Uterus (tissue), 4 donors: ENCODE measurements around the gene UBE2M. TPM values are rescaled to one million over a fixed set of nuclear protein-coding genes. Genes with fewer than 3 reads are reported as not detected.
"Not testable (repeated sequence)": the region's sequence is repeated elsewhere in the genome, so short reads cannot be mapped to it uniquely, and the experiment has no call there.

ENCODE experiments used
- DNase-seq, 2 donors: peaks; one replicate each; pipeline ENCODE4 v3.0.0-alpha.2; 2019 to 2020
- H3K27ac ChIP-seq, 2 donors: fragments of 200-600 bp; sonication (generic); 1 replicate in 1 of 2; 2 replicates in 1 of 2; pipeline ENCODE4 v1.5.1; 2016 to 2018
- H3K27me3 ChIP-seq, 2 donors: fragments of 200-600 bp; sonication (generic); one replicate each; pipeline ENCODE4 v1.5.1; 2018 to 2019; ENCODE audit warnings: control low read depth in 1 of 2
- H3K36me3 ChIP-seq, 2 donors: fragments of 200-600 bp; sonication (generic); one replicate each; pipeline ENCODE4 v1.5.1; 2019; ENCODE audit warnings: control low read depth in 1 of 2
- H3K4me1 ChIP-seq, 2 donors: fragments of 200-600 bp; sonication (generic); one replicate each; pipeline ENCODE4 v1.5.1; 2018 to 2019; ENCODE audit warnings: control low read depth in 1 of 2
- H3K4me3 ChIP-seq, 2 donors: fragments of 200-600 bp; sonication (generic); 1 replicate in 1 of 2; 2 replicates in 1 of 2; pipeline ENCODE4 v1.5.1; 2018 to 2019; ENCODE audit warnings: mild to moderate bottlenecking in 1 of 2
- H3K9me3 ChIP-seq, 2 donors: fragments of 200-600 bp; sonication (generic); one replicate each; pipeline ENCODE4 v1.5.1; 2019; ENCODE audit warnings: control low read depth in 1 of 2
- POLR2A ChIP-seq, 2 donors: fragments of 450-650 bp; IDR thresholded peaks; one replicate each; pipeline ENCODE4 v1.6.1; 2016; ENCODE audit warnings: antibody characterized with exemption in 2 of 2, mild to moderate bottlenecking in 1 of 2, moderate library complexity in 1 of 2
- intact Hi-C: fragments of 100-400 bp; cut with DNase I; formaldehyde crosslinking; loops from one replicate; pipeline ENCODE4 v1.15.1; 2023; ENCODE audit warnings: low total_unique reads
- total RNA-seq, 4 donors: library from RNA; depleted of rRNA in 3 of 4; stranded (reverse); fragments of >200 nt in 3 of 4; gene quantifications; one replicate each; pipeline versions ENCODE4 v1.1.0 to v1.2.4, GENCODE V29; 2014 to 2023
- TF ChIP-seq, protein P1 (sequence below), 4 experiments: fragments of 200-600 bp in 2 of 4; fragments of 450-650 bp in 2 of 4; sonication (generic) in 2 of 4; IDR thresholded peaks; one replicate each; pipeline ENCODE4 v1.5.1; 2016 to 2019; ENCODE audit warnings: antibody characterized with exemption in 4 of 4, mild to moderate bottlenecking in 2 of 4, moderate library complexity in 1 of 4
- donor health status: DM: yes; HTN: yes; CAD: no.

Gene UBE2M
- 10 to 100 TPM in 3 of 4 donors, 1 to 10 TPM in 1; 6.1 to 63.7 (median 24.9) TPM for total RNA-seq

DNA sequence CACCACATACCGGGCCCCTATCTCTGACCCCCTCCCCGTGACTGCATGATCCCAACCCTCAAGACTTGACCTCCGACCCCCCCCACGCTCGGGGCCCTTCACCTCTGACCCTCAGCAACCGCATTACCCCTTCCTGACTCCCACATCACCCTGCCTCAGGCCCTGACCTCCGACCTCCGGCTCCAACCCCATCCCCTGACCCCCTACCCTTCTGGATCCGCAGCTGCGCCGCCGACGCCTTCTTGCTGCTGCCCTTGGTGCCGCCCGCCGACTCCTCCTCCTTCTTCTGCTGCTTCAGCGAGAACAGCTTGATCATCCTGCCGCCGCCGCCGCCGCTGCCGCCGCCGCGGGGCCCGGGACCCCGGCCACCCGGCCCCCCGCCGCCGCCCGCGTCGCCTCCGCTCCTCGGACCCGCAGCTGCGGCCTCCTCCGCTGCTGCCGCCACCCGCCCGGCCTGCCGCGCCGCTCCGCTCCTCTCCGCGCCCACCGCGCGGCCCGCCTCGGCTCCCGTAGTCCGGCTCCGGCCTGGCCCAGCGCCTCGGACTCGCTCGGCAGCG is at the start of gene UBE2M:
Gene UBE2M (minus strand): TSS at position 546 of the 557 bp plus-strand sequence. CDS start 230 bp downstream, at position 316.
- H3K4me3 ChIP-seq = peak within 1 kb of the TSS; percentile 86 to 87
- intact Hi-C loops = no loop called here
- H3K27me3 ChIP-seq = no peaks in the 10 kb centered on the region
- no peaks in the 10 kb centered on the region for H3K9me3 ChIP-seq
- peak within 1 kb of the TSS; percentile 99 for H3K27ac ChIP-seq
- peaks cover 11 to 26% of the 10 kb centered on the region in 2 donors for H3K4me1 ChIP-seq
- peak; percentile 68 to 70 for DNase-seq
- no peaks in the 10 kb centered on the region for H3K36me3 ChIP-seq
- TF ChIP-seq POLR2A (IDR thresholded peaks at IDR 0.05) = peak in 1 of 2 donors; percentile 24
- TF ChIP-seq, protein P1, sequence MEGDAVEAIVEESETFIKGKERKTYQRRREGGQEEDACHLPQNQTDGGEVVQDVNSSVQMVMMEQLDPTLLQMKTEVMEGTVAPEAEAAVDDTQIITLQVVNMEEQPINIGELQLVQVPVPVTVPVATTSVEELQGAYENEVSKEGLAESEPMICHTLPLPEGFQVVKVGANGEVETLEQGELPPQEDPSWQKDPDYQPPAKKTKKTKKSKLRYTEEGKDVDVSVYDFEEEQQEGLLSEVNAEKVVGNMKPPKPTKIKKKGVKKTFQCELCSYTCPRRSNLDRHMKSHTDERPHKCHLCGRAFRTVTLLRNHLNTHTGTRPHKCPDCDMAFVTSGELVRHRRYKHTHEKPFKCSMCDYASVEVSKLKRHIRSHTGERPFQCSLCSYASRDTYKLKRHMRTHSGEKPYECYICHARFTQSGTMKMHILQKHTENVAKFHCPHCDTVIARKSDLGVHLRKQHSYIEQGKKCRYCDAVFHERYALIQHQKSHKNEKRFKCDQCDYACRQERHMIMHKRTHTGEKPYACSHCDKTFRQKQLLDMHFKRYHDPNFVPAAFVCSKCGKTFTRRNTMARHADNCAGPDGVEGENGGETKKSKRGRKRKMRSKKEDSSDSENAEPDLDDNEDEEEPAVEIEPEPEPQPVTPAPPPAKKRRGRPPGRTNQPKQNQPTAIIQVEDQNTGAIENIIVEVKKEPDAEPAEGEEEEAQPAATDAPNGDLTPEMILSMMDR (IDR thresholded peaks at IDR 0.05) = no peak

DNA sequence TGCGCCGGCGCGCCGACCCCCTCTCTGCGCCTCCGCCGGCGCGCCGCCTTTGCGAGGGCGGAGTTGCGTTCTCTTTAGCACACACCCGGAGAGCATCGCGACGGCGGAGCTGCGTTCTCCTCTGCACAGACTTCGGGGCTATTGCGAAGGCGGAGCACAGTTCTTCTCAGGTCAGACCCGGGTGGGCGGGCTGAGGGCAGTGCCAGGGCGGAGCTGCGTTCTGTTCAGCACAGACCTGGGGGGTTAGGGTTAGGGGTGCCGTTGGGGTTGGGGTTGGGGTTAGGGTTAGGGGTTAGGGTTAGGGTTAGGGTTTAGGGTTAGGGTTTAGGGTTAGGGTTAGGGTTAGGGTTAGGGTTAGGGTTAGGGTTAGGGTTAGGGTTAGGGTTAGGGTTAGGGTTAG is 48.8 kb upstream of the UBE2M start:
- H3K4me1 ChIP-seq, intact Hi-C loops, H3K9me3 ChIP-seq, H3K36me3 ChIP-seq, H3K27me3 ChIP-seq, H3K27ac ChIP-seq, DNase-seq, H3K4me3 ChIP-seq: not testable (repeated sequence)

DNA sequence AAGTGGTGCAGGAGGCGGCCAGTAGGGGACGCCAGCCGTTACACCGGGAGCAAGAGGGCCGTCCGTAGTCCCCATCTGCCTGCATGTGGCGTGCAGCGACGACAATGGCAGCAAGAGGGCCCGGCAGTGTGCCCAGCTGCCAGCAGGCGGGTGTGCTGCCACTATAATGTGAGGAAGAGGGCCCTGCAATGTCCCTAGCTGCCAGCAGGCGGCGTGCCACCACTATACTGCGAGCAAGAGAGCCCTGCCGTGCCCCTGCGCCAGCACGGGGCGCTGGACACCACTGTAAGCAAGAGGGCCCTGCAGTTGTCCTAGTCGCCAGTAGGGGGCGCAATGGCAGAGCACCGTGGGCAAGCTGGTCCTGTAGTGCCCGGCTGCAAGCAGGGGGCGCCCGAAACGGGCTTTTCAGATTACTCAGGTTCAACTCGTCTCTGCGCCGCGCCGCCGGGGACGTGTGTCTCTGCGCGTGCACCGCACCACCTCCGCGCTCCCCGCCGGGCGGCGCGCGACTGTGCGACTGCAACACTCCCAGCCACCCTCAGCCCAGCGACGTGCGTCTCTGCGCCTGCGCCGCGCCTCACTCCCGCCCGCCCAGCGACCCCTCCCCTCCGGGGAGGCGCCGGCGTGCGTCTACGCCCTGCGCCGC is 48.0 kb upstream of the UBE2M start:
- intact Hi-C loops = not testable (repeated sequence)

DNA sequence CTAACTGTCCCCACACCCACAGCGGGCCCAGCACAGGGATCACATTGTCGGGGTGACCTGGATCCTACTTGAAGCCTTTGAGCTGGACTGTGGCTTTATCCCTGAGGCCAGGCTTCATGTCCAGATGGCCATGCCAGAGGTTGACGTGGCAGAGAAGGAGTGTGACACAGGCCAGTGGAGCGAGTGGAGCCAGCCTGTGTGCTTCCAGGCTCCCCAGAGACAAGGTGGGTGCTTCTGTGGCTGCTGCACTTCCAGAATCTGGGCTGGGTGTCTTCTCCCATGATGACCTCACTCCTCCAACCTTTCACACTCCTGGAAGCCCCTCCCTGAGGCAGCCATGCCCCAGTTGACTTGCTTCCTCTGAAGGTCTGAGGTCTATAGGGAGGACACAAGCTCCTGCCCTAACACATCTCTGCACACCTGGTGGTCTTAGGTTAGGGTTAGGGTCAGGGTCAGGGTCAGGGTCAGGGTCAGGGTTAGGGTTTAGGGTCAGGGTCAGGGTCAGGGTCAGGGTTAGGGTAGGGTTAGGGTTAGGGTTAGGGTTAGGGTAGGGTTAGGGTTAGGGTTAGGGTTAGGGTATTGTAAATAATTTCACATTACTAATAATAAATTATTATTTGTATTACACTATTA is 27.8 kb upstream of the UBE2M start:
- TF ChIP-seq, protein P1 (IDR thresholded peaks at IDR 0.05) = no peak
- no peak for TF ChIP-seq POLR2A (IDR thresholded peaks at IDR 0.05)
- no peak overlapping the region for H3K27ac ChIP-seq
- H3K36me3 ChIP-seq = no peaks in the 10 kb centered on the region
- intact Hi-C loops = no loop called here
- no peaks in the 10 kb centered on the region for H3K4me1 ChIP-seq
- H3K9me3 ChIP-seq = no peaks in the 10 kb centered on the region
- H3K27me3 ChIP-seq = no peaks in the 10 kb centered on the region
- H3K4me3 ChIP-seq = no peak overlapping the region
- DNase-seq = no peak

More for the DNA sequence above, 48.0 kb upstream of the UBE2M start:
- not testable (repeated sequence) for H3K4me1 ChIP-seq, H3K9me3 ChIP-seq, H3K36me3 ChIP-seq, H3K27ac ChIP-seq, DNase-seq, H3K4me3 ChIP-seq, H3K27me3 ChIP-seq

DNA sequence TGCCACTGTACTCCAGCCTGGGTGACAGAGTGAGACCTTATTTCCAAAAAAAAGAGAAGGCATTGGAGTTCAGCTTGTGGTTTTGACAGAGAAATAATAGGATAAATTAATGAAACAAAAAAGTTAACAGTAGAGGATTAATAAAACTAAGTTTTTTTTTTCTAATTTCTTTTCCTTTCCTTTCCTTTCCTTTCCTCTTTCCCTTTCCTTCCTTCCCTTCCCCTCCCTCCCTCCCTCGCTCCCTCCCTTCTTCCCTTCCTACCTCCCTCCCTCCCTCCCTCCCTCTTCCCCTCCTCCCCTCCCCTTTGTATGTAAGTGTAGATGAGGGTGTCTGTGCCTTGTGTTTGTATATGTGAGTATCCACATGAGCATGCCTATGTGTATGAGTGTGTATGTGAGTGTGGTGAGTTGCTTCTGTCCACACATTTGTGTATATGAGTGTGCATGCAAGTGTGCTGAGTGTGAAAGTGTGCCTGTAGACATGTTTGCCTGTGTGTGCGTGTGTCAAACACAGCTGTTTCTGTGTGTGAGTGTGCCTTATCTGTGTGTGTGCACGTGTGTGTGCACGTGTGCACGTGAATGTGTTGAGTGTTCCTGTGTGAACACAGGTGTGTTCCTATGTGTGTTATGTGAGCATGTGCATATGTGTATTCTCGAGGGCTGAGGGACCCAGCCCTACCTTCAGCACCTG is 27.2 kb upstream of the UBE2M start:
- Histone ChIP-seq H3K4me3 (no peak overlapping the region), H3K27ac (no peak overlapping the region), H3K36me3 (no peaks in the 10 kb centered on the region), H3K27me3 (no peaks in the 10 kb centered on the region), H3K9me3 (no peaks in the 10 kb centered on the region), H3K4me1 (peaks cover 0 to 4% of the 10 kb centered on the region in 2 donors)
- intact Hi-C loops = no loop called here
- no peak for DNase-seq
- TF ChIP-seq, protein P1 (IDR thresholded peaks at IDR 0.05) = no peak
- no peak for TF ChIP-seq POLR2A (IDR thresholded peaks at IDR 0.05)
